A673 (cell line): Measurements from ENCODE around the gene ZDHHC21. TPM values are rescaled to one million over a fixed set of nuclear protein-coding genes. Genes with fewer than 3 reads are reported as not detected.
"Not testable (repeated sequence)": the region's sequence is repeated elsewhere in the genome, so short reads cannot be mapped to it uniquely, and the experiment has no call there.

Experiments
- BruUV-seq: library from RNA; stranded (reverse); fragments of 400-500 nt; replicated peaks from 2 replicates; lab custom pipeline; 2021; lab: Mats Ljungman, UMichigan
- CTCF ChIA-PET: fragments of 300-600 bp; sonication (Branson Sonifier 250); formaldehyde crosslinking; loops from one replicate; lab custom pipeline; 2022; ENCODE audit warnings: antibody characterized with exemption; lab: Charles Lee
- POLR2A ChIA-PET: fragments of 300-600 bp; sonication (Branson Sonifier 250); formaldehyde crosslinking; loops from one replicate; lab custom pipeline; 2022; ENCODE audit warnings: antibody characterized with exemption; ENCODE audit not compliant: low non-redundant PET; lab: Charles Lee
- DNase-seq: peaks from one replicate; pipeline ENCODE4 v3.0.0-alpha.2; 2015; ENCODE audit warnings: low spot score
- H3K27ac ChIP-seq: fragments of 200-600 bp; sonication (generic); 2 replicates; pipeline ENCODE4 v1.5.1; 2016; ENCODE audit warnings: mixed run types, low read depth, mild to moderate bottlenecking, mixed read lengths, antibody characterized with exemption, low read length; ENCODE audit not compliant: poor library complexity, severe bottlenecking
- H3K27me3 ChIP-seq: fragments of 200-600 bp; sonication (generic); replicated peaks from 2 replicates; pipeline ENCODE4 v1.6.1; 2017; ENCODE audit warnings: mixed run types, low read depth, mild to moderate bottlenecking, mixed read lengths, antibody characterized with exemption, low read length; ENCODE audit not compliant: insufficient read depth, poor library complexity
- H3K36me3 ChIP-seq: fragments of 200-600 bp; sonication (generic); 2 replicates; pipeline ENCODE4 v1.6.1; 2016; ENCODE audit warnings: mixed run types, mild to moderate bottlenecking, mixed read lengths, antibody characterized with exemption, low read length; ENCODE audit not compliant: insufficient read depth, poor library complexity, severe bottlenecking
- H3K4me1 ChIP-seq: fragments of 200-600 bp; sonication (generic); 2 replicates; pipeline ENCODE4 v1.6.1; 2017; ENCODE audit warnings: mixed run types, mild to moderate bottlenecking, mixed read lengths, antibody characterized with exemption, low read length; ENCODE audit not compliant: insufficient read depth, poor library complexity, severe bottlenecking
- H3K4me3 ChIP-seq: fragments of 200-600 bp; sonication (generic); 2 replicates; pipeline ENCODE4 v1.5.1; 2016; ENCODE audit warnings: low read depth, mixed run types, mild to moderate bottlenecking, mixed read lengths, low read length; ENCODE audit not compliant: poor library complexity, severe bottlenecking
- H3K9me3 ChIP-seq: fragments of 200-600 bp; sonication (generic); 2 replicates; pipeline ENCODE4 v1.6.1; 2016; ENCODE audit warnings: mixed run types, low read depth, mild to moderate bottlenecking, mixed read lengths, antibody characterized with exemption, low read length; ENCODE audit not compliant: poor library complexity, severe bottlenecking
- EZH2 ChIP-seq: fragments of 200-600 bp; sonication (generic); IDR thresholded peaks from 2 replicates; pipeline ENCODE4 v1.6.1; 2017; ENCODE audit warnings: borderline replicate concordance, low read depth, mild to moderate bottlenecking, mixed read lengths, antibody characterized with exemption, low read length; ENCODE audit not compliant: poor library complexity, severe bottlenecking
- intact Hi-C: fragments of 100-400 bp; cut with micrococcal nuclease; formaldehyde crosslinking; loops from one replicate; pipeline ENCODE4 v1.10.0; 2022; ENCODE audit not compliant: unreplicated experiment
- total RNA-seq: library from RNA; stranded (reverse); gene quantifications from 2 replicates; pipeline ENCODE4 v1.2.3, GENCODE V29; 2021
- TF ChIP-seq, protein P1 (sequence below): fragments of 300-800, 200-600 bp; sonication (generic); conservative IDR thresholded peaks from 2 replicates; pipeline ENCODE4 v1.5.1; 2017; ENCODE audit warnings: low read depth, mild to moderate bottlenecking, antibody characterized with exemption, low read length, moderate library complexity, mixed read lengths

The ZDHHC21 gene
- total RNA-seq, 1 experiment from 2014 or later = 30.4 TPM

DNA sequence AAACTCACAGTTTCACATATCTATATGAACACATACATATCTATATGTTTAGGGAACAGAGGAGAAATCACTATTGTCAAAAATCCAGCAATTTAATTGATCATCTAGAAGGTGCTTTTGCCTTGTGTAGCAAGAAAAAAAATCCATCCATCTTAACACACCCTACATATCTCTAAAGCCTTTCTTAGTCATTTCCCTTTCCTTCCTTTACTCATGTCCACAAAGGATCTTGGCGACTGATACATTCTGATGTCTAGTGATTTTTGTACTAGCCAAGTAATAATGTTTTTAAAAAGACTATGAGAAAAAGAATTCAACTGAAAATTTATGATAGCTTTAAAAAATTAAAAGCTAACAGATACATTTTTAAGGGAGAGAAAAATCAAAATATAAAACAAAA is 22.5 kb downstream of the ZDHHC21 start:
- Histone ChIP-seq H3K36me3 (peaks cover 18% of the 10 kb centered on the region), H3K9me3 (no peaks in the 10 kb centered on the region), H3K27ac (peak overlapping the region; percentile 12), H3K27me3 (no peaks in the 10 kb centered on the region), H3K4me3 (no peak overlapping the region), H3K4me1 (no peaks in the 10 kb centered on the region)
- intact Hi-C loops = no loop called here
- ChIA-PET CTCF (no interaction called here), POLR2A (no interaction called here)
- no TSS peak for BruUV-seq
- DNase-seq = no peak
- TF ChIP-seq, protein P1, sequence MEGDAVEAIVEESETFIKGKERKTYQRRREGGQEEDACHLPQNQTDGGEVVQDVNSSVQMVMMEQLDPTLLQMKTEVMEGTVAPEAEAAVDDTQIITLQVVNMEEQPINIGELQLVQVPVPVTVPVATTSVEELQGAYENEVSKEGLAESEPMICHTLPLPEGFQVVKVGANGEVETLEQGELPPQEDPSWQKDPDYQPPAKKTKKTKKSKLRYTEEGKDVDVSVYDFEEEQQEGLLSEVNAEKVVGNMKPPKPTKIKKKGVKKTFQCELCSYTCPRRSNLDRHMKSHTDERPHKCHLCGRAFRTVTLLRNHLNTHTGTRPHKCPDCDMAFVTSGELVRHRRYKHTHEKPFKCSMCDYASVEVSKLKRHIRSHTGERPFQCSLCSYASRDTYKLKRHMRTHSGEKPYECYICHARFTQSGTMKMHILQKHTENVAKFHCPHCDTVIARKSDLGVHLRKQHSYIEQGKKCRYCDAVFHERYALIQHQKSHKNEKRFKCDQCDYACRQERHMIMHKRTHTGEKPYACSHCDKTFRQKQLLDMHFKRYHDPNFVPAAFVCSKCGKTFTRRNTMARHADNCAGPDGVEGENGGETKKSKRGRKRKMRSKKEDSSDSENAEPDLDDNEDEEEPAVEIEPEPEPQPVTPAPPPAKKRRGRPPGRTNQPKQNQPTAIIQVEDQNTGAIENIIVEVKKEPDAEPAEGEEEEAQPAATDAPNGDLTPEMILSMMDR = no peak

DNA sequence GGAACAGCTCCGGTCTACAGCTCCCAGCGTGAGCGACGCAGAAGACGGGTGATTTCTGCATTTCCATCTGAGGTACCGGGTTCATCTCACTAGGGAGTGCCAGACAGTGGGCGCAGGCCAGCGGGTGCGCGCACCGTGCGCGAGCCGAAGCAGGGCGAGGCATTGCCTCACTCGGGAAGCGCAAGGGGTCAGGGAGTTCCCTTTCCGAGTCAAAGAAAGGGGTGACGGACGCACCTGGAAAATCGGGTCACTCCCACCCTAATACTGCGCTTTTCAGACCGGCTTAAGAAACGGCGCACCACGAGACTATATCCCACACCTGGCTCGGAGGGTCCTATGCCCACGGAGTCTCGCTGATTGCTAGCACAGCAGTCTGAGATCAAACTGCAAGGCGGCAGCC is 29.2 kb downstream of the ZDHHC21 start:
- CTCF ChIA-PET, DNase-seq, BruUV-seq, H3K36me3 ChIP-seq, H3K9me3 ChIP-seq, H3K27me3 ChIP-seq, H3K4me3 ChIP-seq, H3K27ac ChIP-seq: not testable (repeated sequence)
- peaks cover 18% of the 10 kb centered on the region for H3K4me1 ChIP-seq
- intact Hi-C loops = loop anchor here (5.0 kb wide), 1 partner anchor 103 kb away; no protein-coding TSS in a partner anchor
- POLR2A ChIA-PET = interaction anchor here (0.6 kb wide), 1 partner anchor 349 kb away, joined by 6 read pairs; no protein-coding TSS in a partner anchor

DNA sequence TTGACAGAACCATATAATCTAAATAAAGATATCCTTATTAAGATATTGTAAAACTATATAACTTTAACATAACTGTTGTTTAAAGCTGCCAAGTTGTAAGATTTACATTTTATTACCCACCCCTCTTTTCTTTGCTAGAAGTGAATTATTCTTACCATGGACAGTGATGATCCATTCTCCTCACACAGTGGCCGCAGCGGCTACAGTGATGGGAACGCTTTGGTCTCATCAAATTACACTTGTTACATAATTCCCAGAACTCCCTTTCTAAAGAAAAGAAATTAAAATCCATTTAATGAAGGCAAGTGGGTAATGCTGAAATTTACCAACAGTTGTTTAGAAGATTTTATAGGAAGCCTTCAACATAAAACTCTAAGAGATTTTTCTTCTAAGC is 31.2 kb downstream of the ZDHHC21 start:
- H3K36me3 ChIP-seq = peaks cover 9% of the 10 kb centered on the region
- no peak for DNase-seq
- no peak overlapping the region for H3K4me3 ChIP-seq
- peaks cover 21% of the 10 kb centered on the region for H3K4me1 ChIP-seq
- H3K27me3 ChIP-seq = no peaks in the 10 kb centered on the region
- ChIA-PET POLR2A (no interaction called here), CTCF (interaction anchor here (0.8 kb wide), 1 partner anchor 212 kb away, joined by 3 read pairs; no protein-coding TSS in a partner anchor)
- no peak for TF ChIP-seq EZH2
- TF ChIP-seq, protein P1 = no peak
- H3K9me3 ChIP-seq = no peaks in the 10 kb centered on the region
- intact Hi-C loops = loop anchor here (5.0 kb wide), 1 partner anchor 105 kb away; no protein-coding TSS in a partner anchor
- H3K27ac ChIP-seq = peak overlapping the region; percentile 59
- no TSS peak for BruUV-seq
